ENCODE measurements around the gene ANTXRL. TPM values are rescaled to one million over a fixed set of nuclear protein-coding genes. Genes with fewer than 3 reads are reported as not detected.

Gene ANTXRL
- total and polyA plus RNA-seq, 2 of the 8 experiments (the other 6 are each of a cell fraction or from before 2014, with no cell fraction given) = not detected

- Histone ChIP-seq H3K27me3 (replicated peaks in 1 of 4; ENCODE audit: control insufficient read depth in 3 of 4, extremely low read depth in 1 of 4, insufficient read depth in 3 of 4, low read length in 3 of 4) (no peaks in the 10 kb centered on the region; a peak in 1 of 7 replicates), H3K4me1 (replicated peaks in 1 of 4; ENCODE audit: control insufficient read depth in 3 of 4, insufficient read depth in 4 of 4, low read length in 3 of 4) (peaks cover 0 to 5% (median 0%) of the 10 kb centered on the region in 4 experiments; a peak in 1 of 7 replicates), H3K9ac (replicated peaks in 1 of 4; ENCODE audit: extremely low read depth in 1 of 4, low read depth in 3 of 4, low read length in 3 of 4) (no peak overlapping the region), H4K8ac (ENCODE audit: extremely low read depth, insufficient read depth, low read length) (no peak overlapping the region), H3K4me3 (ENCODE audit: extremely low read depth in 1 of 4, insufficient read depth in 2 of 4, low read depth in 3 of 4, low read length in 4 of 4) (no peak overlapping the region), H4K20me1 (replicated peaks in 1 of 2; ENCODE audit: control insufficient read depth in 1 of 2, insufficient read depth in 2 of 2, low read length in 2 of 2) (no peaks in the 10 kb centered on the region), H2BK15ac (ENCODE audit: low read length) (no peak overlapping the region), H3K23ac (ENCODE audit: insufficient read length) (no peak overlapping the region), H4K91ac (replicated peaks; ENCODE audit: insufficient read length, low read length) (no peak overlapping the region), H4K5ac (ENCODE audit: insufficient read length, low read depth, low read length) (no peak overlapping the region), H3K9me3 (ENCODE audit: insufficient read depth in 2 of 2, low read depth in 1 of 2, low read length in 1 of 2) (no peaks in the 10 kb centered on the region), H3K18ac (ENCODE audit: extremely low read depth, low read length) (no peak overlapping the region), H3K4me2 (ENCODE audit: insufficient read depth in 1 of 2, low read depth in 2 of 2, low read length in 2 of 2) (no peak overlapping the region), H3K36me3 (ENCODE audit: control insufficient read depth in 2 of 4, insufficient read depth in 4 of 4, low read length in 3 of 4) (no peaks in the 10 kb centered on the region), H2BK5ac (ENCODE audit: low read depth, low read length) (no peak overlapping the region), H3K23me2 (ENCODE audit: low read depth, low read length) (no peaks in the 10 kb centered on the region), H2AK5ac (ENCODE audit: low read depth, low read length) (no peak overlapping the region), H2BK20ac (ENCODE audit: low read length) (no peak overlapping the region), H3K79me1 (ENCODE audit: low read depth, low read length) (no peaks in the 10 kb centered on the region), H3K27ac (ENCODE audit: low read depth, low read length) (no peak overlapping the region), H3K4ac (replicated peaks; ENCODE audit: insufficient read length, low read depth, low read length) (no peak overlapping the region), H2BK120ac (replicated peaks; ENCODE audit: low read depth, low read length) (no peak overlapping the region), H3K14ac (ENCODE audit: insufficient read length) (no peak overlapping the region), H2AFZ (ENCODE audit: low read length) (no peak overlapping the region), H3K56ac (replicated peaks; ENCODE audit: insufficient read length, low read depth, low read length) (no peak overlapping the region), H2BK12ac (ENCODE audit: low read depth, low read length) (no peak overlapping the region), H3K79me2 (ENCODE audit: control insufficient read depth in 1 of 2, insufficient read depth in 2 of 2, low read length in 2 of 2) (no peaks in the 10 kb centered on the region)
- WGBS, 2 experiments (ENCODE audit: extremely low coverage in 1 of 2, insufficient coverage in 1 of 2, insufficient read length in 1 of 2, insufficient replicate concordance in 2 of 2, low coverage in 1 of 2, low lambda C conversion rate in 2 of 2, missing lambda C conversion rate in 1 of 2) = 88% methylated on average over 9 of the region's 9 CpGs; no CpG with 5 or more reads in 1 of the 2 experiments
- CTCF ChIA-PET (ENCODE audit: partially characterized antibody) = interaction anchor here (0.7 to 1.9 kb wide), 6 partner anchors 8 to 81 kb away, joined by 3 to 7 read pairs (median 4); no protein-coding TSS in a partner anchor
- POLR2A ChIA-PET (ENCODE audit: partially characterized antibody) = interaction anchor here (0.5 kb wide), 1 partner anchor 78 kb away, joined by 3 read pairs; no protein-coding TSS in a partner anchor
- FAIRE-seq (no peak), DNase-seq (ENCODE audit: low read depth in 1 of 2, low spot score in 2 of 2) (no peak)
- TF ChIP-seq CREB1 (IDR thresholded peaks at IDR 0.05) (no peak), ATF3 (IDR thresholded peaks at IDR 0.05; ENCODE audit: insufficient read depth, low read depth, low read length) (no peak), SAP30 (IDR thresholded peaks at IDR 0.05; ENCODE audit: insufficient read depth, insufficient replicate concordance, low read length) (no peak), FOSL1 (IDR thresholded peaks at IDR 0.05; ENCODE audit: insufficient read depth, low read depth, low read length) (no peak), EP300 (IDR thresholded peaks at IDR 0.05; ENCODE audit: borderline replicate concordance in 1 of 2, low read depth in 2 of 2, low read length in 2 of 2) (no peak), CHD2 (IDR thresholded peaks at IDR 0.05; ENCODE audit: low read length) (no peak), NRF1 (IDR thresholded peaks at IDR 0.05; ENCODE audit: low read depth, low read length) (no peak), JUN (IDR thresholded peaks at IDR 0.05; ENCODE audit: low read depth, low read length) (no peak), TAF1 (IDR thresholded peaks at IDR 0.05; ENCODE audit: low read depth, low read length) (no peak), TBP (IDR thresholded peaks at IDR 0.05; ENCODE audit: low read depth, low read length) (no peak)
Observed at GRCh38 chr10:46309511-46310142, 22.8 kb downstream of the ANTXRL start.

Data from H1 (cell line).